ENCODE data around the gene SLK.

- TF ChIP-seq ZNF274 (IDR thresholded peaks at IDR 0.05; ENCODE audit: low read depth, low read length) (no peak), SUZ12 (IDR thresholded peaks at IDR 0.05; ENCODE audit: extremely low read depth, insufficient read depth, insufficient read length) (no peak)
These were observed 45.2 kb upstream of the SLK start for GRCh38 chr10:103921750-103922195.
